Hepatocyte (in vitro differentiated cells): ENCODE data around the gene CP. TPM values are rescaled to one million over a fixed set of nuclear protein-coding genes. Genes with fewer than 3 reads are reported as not detected.

Experiments
- DNase-seq: peaks from one replicate; pipeline ENCODE4 v3.0.0-alpha.2; 2016; ENCODE audit warnings: low spot score
- H2AFZ ChIP-seq: fragments of 200-600 bp; sonication (generic); 2 replicates; pipeline ENCODE4 v1.6.0; 2016; ENCODE audit warnings: antibody characterized with exemption, mild to moderate bottlenecking
- H3K27ac ChIP-seq: fragments of 200-600 bp; sonication (generic); 2 replicates; pipeline ENCODE4 v1.5.1; 2016; ENCODE audit warnings: mild to moderate bottlenecking
- H3K27me3 ChIP-seq: fragments of 200-600 bp; sonication (generic); 2 replicates; pipeline ENCODE4 v1.6.1; 2016
- H3K36me3 ChIP-seq: fragments of 200-600 bp; sonication (generic); replicated peaks from 2 replicates; pipeline ENCODE4 v1.5.1; 2016; ENCODE audit warnings: low read depth; ENCODE audit not compliant: insufficient read depth
- H3K4me1 ChIP-seq: fragments of 200-600 bp; sonication (generic); 2 replicates; pipeline ENCODE4 v1.5.1; 2016; ENCODE audit warnings: mild to moderate bottlenecking, moderate library complexity; ENCODE audit not compliant: insufficient read depth
- H3K4me2 ChIP-seq: fragments of 200-600 bp; sonication (generic); 2 replicates; pipeline ENCODE4 v1.6.0; 2016
- H3K4me3 ChIP-seq: fragments of 200-600 bp; sonication (generic); 2 replicates; pipeline ENCODE4 v1.5.1; 2016; ENCODE audit warnings: mild to moderate bottlenecking
- H3K79me2 ChIP-seq: fragments of 200-600 bp; sonication (generic); 2 replicates; pipeline ENCODE4 v1.6.0; 2017; ENCODE audit warnings: mild to moderate bottlenecking
- H3K9me2 ChIP-seq: fragments of 200-600 bp; sonication (generic); replicated peaks from 2 replicates; pipeline ENCODE4 v1.6.0; 2017; ENCODE audit warnings: mild to moderate bottlenecking; ENCODE audit not compliant: insufficient read depth
- H3K9me3 ChIP-seq: fragments of 200-600 bp; sonication (generic); 2 replicates; pipeline ENCODE4 v1.5.1; 2016; ENCODE audit warnings: low read depth, mild to moderate bottlenecking
- H4K20me1 ChIP-seq: fragments of 200-600 bp; sonication (generic); 2 replicates; pipeline ENCODE4 v1.6.0; 2016; ENCODE audit warnings: mild to moderate bottlenecking; ENCODE audit not compliant: insufficient read depth, poor library complexity, severe bottlenecking
- EZH2 ChIP-seq: fragments of 200-600 bp; sonication (generic); IDR thresholded peaks from 2 replicates; pipeline ENCODE4 v1.6.1; 2016; ENCODE audit warnings: antibody characterized with exemption, mild to moderate bottlenecking, borderline replicate concordance
- EZH2phosphoT487 ChIP-seq: fragments of 200-600 bp; sonication (generic); IDR thresholded peaks from one replicate; pipeline ENCODE4 v1.6.1; 2018; ENCODE audit warnings: antibody characterized with exemption, mild to moderate bottlenecking, low read depth, moderate library complexity; ENCODE audit not compliant: unreplicated experiment, severe bottlenecking
- WGBS: methylation state at CpG from one replicate; pipeline ENCODE4 v1.1.6; 2016; ENCODE audit warnings: low lambda C conversion rate; ENCODE audit errors: missing lambda C conversion rate; 5-methylcytosine and 5-hydroxymethylcytosine counted together
- polyA plus RNA-seq: library from polyadenylated mRNA; unstranded; fragments of >200 nt; fragmentation: Nextera tagmentation; extraction: Ambion mirVana; gene quantifications from 2 replicates; pipeline ENCODE4 v1.2.1, GENCODE V29; 2016
- total RNA-seq: library from RNA; depleted of rRNA; stranded (reverse); fragments of >200 nt; gene quantifications from 2 replicates; pipeline ENCODE4 v1.2.3, GENCODE V29; 2014
- TF ChIP-seq, protein P1 (sequence below): fragments of 200-600 bp; sonication (generic); IDR thresholded peaks from 2 replicates; pipeline ENCODE4 v1.5.1; 2016; ENCODE audit warnings: antibody characterized with exemption, mild to moderate bottlenecking; ENCODE audit not compliant: poor library complexity

The CP gene
- total and polyA plus RNA-seq, 2 experiments from 2014 or later, result 6.5 to 26.4 TPM

DNA sequence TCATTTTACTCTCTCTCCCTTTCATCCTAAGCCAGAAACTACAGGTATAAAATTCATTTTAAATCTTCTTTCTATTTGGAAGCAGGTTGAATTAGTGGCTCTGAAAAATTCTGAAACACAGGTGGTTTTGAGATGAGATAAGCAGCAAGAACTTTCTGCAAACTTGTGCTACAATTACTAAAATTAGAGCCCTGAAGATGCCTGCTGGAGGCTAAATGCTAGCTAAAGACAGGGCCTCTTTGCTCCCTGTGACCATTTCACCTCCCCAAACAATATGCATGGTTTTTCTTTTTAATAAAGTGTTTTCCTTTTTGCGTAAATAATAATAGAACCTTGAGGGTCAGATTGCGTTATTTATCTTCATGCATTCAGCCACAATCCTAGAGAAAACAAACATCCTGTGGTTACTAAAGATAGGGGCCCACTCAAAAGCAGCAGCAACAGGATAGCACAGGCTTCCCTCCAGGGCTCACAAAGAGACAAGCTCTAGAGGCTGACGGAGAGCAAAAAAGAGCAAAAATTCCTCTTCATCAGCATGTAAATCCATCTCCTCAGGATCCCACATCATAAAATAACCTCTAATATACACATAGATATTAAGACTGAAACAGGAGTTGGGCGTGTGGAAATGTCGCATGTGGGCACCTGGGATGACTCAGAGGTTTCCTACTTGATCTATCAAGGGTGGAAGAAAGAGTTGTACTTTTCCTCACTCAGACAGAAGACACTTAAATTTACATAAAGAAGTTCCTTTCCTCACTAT, 26.5 kb upstream of the CP start:
- Histone ChIP-seq H3K27me3 (no peaks in the 10 kb centered on the region), H3K4me3 (no peak overlapping the region), H3K9me2 (no peaks in the 10 kb centered on the region), H4K20me1 (no peaks in the 10 kb centered on the region), H3K36me3 (no peaks in the 10 kb centered on the region), H3K4me1 (peaks cover 24% of the 10 kb centered on the region), H2AFZ (no peak overlapping the region), H3K9me3 (no peaks in the 10 kb centered on the region), H3K27ac (peak overlapping the region; percentile 28), H3K4me2 (no peak overlapping the region), H3K79me2 (no peaks in the 10 kb centered on the region)
- no peak for DNase-seq
- 56% methylated on average over 5 of the region's 5 CpGs for WGBS
- TF ChIP-seq, protein P1, sequence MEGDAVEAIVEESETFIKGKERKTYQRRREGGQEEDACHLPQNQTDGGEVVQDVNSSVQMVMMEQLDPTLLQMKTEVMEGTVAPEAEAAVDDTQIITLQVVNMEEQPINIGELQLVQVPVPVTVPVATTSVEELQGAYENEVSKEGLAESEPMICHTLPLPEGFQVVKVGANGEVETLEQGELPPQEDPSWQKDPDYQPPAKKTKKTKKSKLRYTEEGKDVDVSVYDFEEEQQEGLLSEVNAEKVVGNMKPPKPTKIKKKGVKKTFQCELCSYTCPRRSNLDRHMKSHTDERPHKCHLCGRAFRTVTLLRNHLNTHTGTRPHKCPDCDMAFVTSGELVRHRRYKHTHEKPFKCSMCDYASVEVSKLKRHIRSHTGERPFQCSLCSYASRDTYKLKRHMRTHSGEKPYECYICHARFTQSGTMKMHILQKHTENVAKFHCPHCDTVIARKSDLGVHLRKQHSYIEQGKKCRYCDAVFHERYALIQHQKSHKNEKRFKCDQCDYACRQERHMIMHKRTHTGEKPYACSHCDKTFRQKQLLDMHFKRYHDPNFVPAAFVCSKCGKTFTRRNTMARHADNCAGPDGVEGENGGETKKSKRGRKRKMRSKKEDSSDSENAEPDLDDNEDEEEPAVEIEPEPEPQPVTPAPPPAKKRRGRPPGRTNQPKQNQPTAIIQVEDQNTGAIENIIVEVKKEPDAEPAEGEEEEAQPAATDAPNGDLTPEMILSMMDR, result no peak
- no peak for TF ChIP-seq EZH2
- no peak for TF ChIP-seq EZH2phosphoT487

DNA sequence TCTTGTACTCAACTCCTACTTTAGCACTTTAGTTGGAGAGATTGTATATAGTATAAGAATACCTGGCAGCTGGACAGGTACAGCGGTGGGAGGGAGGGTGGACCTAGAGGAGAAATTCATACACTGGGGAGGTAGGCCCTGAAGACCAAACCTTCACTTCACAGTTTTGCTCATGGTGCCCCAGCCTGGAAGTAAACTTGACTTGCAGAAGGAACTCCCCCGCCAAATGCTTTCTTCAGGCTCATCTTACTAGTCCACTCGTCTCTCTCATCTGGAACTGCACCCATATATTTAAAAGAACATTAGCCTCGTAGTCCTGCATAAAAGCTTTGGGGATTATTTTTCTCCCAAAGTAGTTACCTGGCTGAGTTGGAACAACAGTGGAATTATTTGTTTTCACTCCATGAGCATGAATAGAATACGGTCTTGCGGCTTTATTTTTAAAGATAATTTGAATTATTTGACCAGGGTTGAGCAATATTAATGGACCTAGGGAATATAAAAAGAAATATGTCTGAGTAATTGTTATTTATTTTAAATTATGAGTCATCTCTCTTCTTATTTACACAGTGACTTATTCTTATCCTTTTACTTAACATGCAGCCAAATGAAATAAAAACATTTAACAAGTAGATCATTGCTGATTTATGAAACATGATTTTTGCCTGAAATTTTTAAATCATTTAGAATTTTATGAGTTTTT, 25.5 kb upstream of the CP start:
- no peak overlapping the region for H3K27ac ChIP-seq
- no peak overlapping the region for H3K4me2 ChIP-seq
- no peaks in the 10 kb centered on the region for H3K27me3 ChIP-seq
- H4K20me1 ChIP-seq, result no peaks in the 10 kb centered on the region
- 86% methylated on average over 6 of the region's 6 CpGs for whole genome bisulfite sequencing
- no peak overlapping the region for H2AFZ ChIP-seq
- H3K79me2 ChIP-seq, result no peaks in the 10 kb centered on the region
- H3K9me2 ChIP-seq, result no peaks in the 10 kb centered on the region
- no peak overlapping the region for H3K4me3 ChIP-seq
- no peaks in the 10 kb centered on the region for H3K9me3 ChIP-seq
- no peak for DNase-seq
- TF ChIP-seq, protein P1, result no peak
- TF ChIP-seq EZH2, result no peak
- TF ChIP-seq EZH2phosphoT487, result no peak
- no peaks in the 10 kb centered on the region for H3K36me3 ChIP-seq
- peaks cover 24% of the 10 kb centered on the region for H3K4me1 ChIP-seq

DNA sequence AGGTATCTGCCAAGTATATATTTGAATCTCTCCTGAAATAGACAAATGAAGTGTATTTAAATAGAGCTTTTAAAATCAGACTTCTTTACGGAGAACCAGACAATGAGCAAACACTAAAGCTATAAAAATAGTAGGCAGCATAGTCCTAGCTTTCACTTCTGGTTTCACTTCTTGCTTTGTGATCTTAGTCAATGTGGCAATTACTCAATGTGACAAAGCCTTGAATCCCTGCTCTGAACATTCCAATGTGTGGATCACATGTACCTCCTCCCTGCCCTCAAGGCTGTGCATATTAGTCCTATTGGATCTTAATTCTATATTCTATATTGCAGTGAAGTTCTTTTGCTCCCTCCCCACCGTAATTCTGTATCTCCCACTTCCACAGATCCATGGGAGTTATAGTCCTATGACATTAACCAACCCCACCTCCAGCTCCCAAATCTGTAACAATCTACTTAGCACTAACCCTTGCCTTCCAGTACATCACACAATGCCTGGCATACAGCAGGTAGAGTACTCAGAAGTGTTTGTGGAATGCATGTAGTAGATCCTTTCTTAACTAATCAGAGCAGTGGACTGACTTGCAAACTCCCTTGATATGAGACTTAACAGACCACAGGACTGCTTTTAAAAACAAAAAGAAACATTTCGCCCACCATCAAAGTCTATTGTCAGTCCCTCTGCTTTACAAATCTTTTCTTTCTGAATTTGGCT, 24.3 kb upstream of the CP start:
- Histone ChIP-seq H3K79me2 (no peaks in the 10 kb centered on the region), H3K27me3 (no peaks in the 10 kb centered on the region), H2AFZ (no peak overlapping the region), H3K4me1 (peaks cover 24% of the 10 kb centered on the region), H3K4me2 (peak overlapping the region; percentile 56), H3K27ac (peak overlapping the region; percentile 5), H3K9me2 (no peaks in the 10 kb centered on the region), H3K4me3 (no peak overlapping the region), H4K20me1 (no peaks in the 10 kb centered on the region), H3K36me3 (no peaks in the 10 kb centered on the region), H3K9me3 (no peaks in the 10 kb centered on the region)
- 61% methylated on average over 3 of the region's 3 CpGs for WGBS
- DNase-seq, result peak; percentile 49
- peak; percentile 69 for TF ChIP-seq EZH2phosphoT487
- TF ChIP-seq, protein P1, result no peak
